Left kidney (tissue), 8 donors: ENCODE data around the gene MRPL36. TPM values are rescaled to one million over a fixed set of nuclear protein-coding genes. Genes with fewer than 3 reads are reported as not detected.
A peak's percentile ranks its signal among the peaks of the same experiment; 100 is the strongest.
"Not testable (repeated sequence)": the region's sequence is repeated elsewhere in the genome, so short reads cannot be mapped to it uniquely, and the experiment has no call there.

Source experiments
- DNase-seq: peaks from one replicate; pipeline ENCODE4 v3.0.0-alpha.2; 2013
- long read RNA-seq, 8 donors: transcript quantifications; one replicate each; lab custom pipeline, GENCODE V29; 2026
- polyA plus RNA-seq: library from polyadenylated mRNA; unstranded; fragments of 120-200 nt; gene quantifications from one replicate; pipeline ENCODE4 v1.2.1, GENCODE V29; 2013; ENCODE audit not compliant: insufficient read length

Gene MRPL36
- polyA plus RNA-seq, result 33.2 TPM
- long read RNA-seq, donor 1, transcript MRPL36-204 (2 exons, 686 nt), result minor isoform, 12 of 445 reads
- long read RNA-seq, donor 1, transcript MRPL36-202 (2 exons, 610 nt), result major isoform, 31 of 445 reads
- long read RNA-seq, donor 1, partial matches to known transcripts, result 119 of 445 reads
- long read RNA-seq, donor 1, other reads (novel, unspliced or antisense), result 283 of 445 reads
- long read RNA-seq, donor 2, transcript MRPL36-204 (2 exons, 686 nt), result major isoform, 18 of 61 reads
- long read RNA-seq, donor 2, transcript MRPL36-202 (2 exons, 610 nt), result minor isoform, 10 of 61 reads
- long read RNA-seq, donor 2, partial matches to known transcripts, result 25 of 61 reads
- long read RNA-seq, donor 2, other reads (novel, unspliced or antisense), result 5 of 61 reads
- long read RNA-seq, donor 3, transcript MRPL36-202 (2 exons, 610 nt), result major isoform, 11 of 17 reads
- long read RNA-seq, donor 3, transcript MRPL36-204 (2 exons, 686 nt), result minor isoform, 6 of 17 reads
- long read RNA-seq, donor 3, partial matches to known transcripts, result 0 of 17 reads
- long read RNA-seq, donor 3, other reads (novel, unspliced or antisense), result 0 of 17 reads
- long read RNA-seq, donor 4, transcript MRPL36-202 (2 exons, 610 nt), result major isoform, 5 of 23 reads
- long read RNA-seq, donor 4, transcript MRPL36-204 (2 exons, 686 nt), result major isoform, 5 of 23 reads
- long read RNA-seq, donor 4, partial matches to known transcripts, result 13 of 23 reads
- long read RNA-seq, donor 4, other reads (novel, unspliced or antisense), result 0 of 23 reads
- long read RNA-seq, donor 5, transcript MRPL36-202 (2 exons, 610 nt), result major isoform, 43 of 588 reads
- long read RNA-seq, donor 5, transcript MRPL36-204 (2 exons, 686 nt), result minor isoform, 24 of 588 reads
- long read RNA-seq, donor 5, partial matches to known transcripts, result 93 of 588 reads
- long read RNA-seq, donor 5, other reads (novel, unspliced or antisense), result 427 of 588 reads
- long read RNA-seq, donor 6, transcript MRPL36-204 (2 exons, 686 nt), result minor isoform, 17 of 37 reads
- long read RNA-seq, donor 6, transcript MRPL36-202 (2 exons, 610 nt), result major isoform, 20 of 37 reads
- long read RNA-seq, donor 6, partial matches to known transcripts, result 0 of 37 reads
- long read RNA-seq, donor 6, other reads (novel, unspliced or antisense), result 0 of 37 reads
- long read RNA-seq, donor 7, transcript MRPL36-202 (2 exons, 610 nt), result major isoform, 33 of 45 reads
- long read RNA-seq, donor 7, transcript MRPL36-204 (2 exons, 686 nt), result minor isoform, 12 of 45 reads
- long read RNA-seq, donor 7, partial matches to known transcripts, result 0 of 45 reads
- long read RNA-seq, donor 7, other reads (novel, unspliced or antisense), result 0 of 45 reads
- long read RNA-seq, donor 8, transcript MRPL36-204 (2 exons, 686 nt), result minor isoform, 8 of 29 reads
- long read RNA-seq, donor 8, transcript MRPL36-202 (2 exons, 610 nt), result major isoform, 21 of 29 reads
- long read RNA-seq, donor 8, partial matches to known transcripts, result 0 of 29 reads
- long read RNA-seq, donor 8, other reads (novel, unspliced or antisense), result 0 of 29 reads

- DNase-seq, result peak; percentile 87
Observed at GRCh38 chr5:1799602-1800471, at the start of gene MRPL36. TSS of gene MRPL36 (minus strand) at chr5:1799837. CDS start at chr5:1798935, 902 bp downstream.

- DNase-seq, result no peak
Observed at GRCh38 chr5:1847611-1848010, 48.0 kb upstream of the MRPL36 start.

DNA sequence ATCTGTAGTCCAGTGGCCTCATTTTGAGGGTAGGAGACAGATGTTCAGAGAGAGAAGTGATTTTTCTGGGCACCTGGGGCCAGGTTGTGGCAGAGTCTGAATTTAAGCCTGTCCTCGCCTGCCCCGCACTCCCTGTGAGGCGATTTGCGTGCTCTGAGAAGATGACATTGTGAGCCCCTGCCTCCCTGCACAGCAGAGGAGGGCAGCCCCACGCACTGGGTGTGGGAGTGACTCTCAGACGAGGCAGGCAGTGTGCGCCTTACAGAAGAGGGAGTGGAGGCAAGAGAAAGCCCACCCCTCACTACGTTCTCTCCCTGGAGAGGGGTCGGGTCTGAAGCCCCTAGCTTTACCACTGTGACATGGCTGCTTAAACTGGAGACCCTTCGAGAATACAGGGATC lies 47.4 kb upstream of the MRPL36 start:
- DNase-seq, result no peak

GRCh38 chr5:1846583-1846982 lies 46.9 kb upstream of the MRPL36 start:
- DNase-seq, result no peak

- DNase-seq, result no peak
Observed at GRCh38 chr5:1845696-1846095, 46.1 kb upstream of the MRPL36 start.

- no peak for DNase-seq
Observed at GRCh38 chr5:1844708-1845436, 45.2 kb upstream of the MRPL36 start.

- not testable (repeated sequence) for DNase-seq
Observed at GRCh38 chr5:1843761-1844160, 44.1 kb upstream of the MRPL36 start.

GRCh38 chr5:1842004-1842819 lies 42.6 kb upstream of the MRPL36 start:
- DNase-seq, result no peak

DNA sequence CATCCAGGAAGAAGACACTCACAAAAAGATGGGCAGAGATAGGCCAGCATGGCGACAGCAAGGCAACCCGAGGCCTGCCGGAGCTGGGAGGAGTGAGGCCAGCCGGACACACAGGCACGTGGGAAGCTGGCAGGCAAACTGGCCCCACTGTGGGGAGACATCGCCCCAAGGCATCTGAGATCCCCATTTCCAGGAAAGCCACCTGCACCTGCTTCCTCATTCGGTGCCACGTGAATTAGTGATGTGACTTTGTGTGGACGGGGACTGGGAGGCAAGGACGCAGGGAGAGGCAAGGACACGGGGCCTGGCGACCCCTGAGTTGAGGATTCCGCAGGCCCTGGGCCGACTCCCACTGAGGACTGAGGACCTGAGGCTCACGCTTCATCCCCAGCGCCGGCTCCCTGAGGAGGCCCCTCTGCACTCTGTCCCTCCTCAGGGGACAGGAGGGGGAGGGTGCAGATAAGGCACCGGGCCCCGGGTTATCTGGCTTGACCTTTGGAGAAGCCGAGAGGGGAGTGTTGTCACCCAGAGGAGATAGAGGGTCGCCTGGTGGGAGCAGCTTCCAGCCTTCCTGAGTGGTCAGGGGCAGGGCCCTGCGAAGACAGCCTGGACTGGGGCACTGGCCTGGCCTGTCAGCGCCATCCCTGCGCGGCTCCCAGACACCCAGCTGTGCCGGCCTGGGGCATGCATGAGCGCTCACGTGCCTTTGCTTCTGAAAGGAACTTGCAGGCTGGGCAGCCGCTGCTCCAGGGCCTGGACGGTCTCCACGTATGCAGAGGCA lies 41.3 kb upstream of the MRPL36 start:
- DNase-seq, result peak; percentile 13

DNA sequence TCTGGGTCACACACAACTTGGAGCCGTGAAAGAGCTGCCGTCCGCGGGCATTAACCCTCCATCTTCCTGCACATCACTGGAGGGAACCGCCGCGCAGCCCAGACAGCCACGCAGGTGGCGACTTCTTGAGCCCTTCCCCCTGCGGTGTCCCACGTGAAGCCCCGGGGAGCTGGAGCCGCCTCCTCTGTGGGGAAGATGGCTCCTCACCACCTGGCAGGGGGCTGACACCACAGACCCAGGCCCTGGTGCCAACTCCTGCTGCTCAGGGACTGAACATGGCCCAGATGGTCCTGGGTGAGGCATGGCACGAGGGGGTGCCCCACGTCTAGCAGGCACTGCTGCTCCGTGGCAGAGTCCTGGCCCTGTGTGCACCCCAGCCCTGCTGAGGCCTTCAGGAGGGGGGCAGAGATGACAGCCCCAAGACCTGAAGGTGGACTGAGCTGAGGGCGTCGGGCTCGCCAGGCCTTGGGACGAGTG lies 40.5 kb upstream of the MRPL36 start:
- no peak for DNase-seq

- DNase-seq, result no peak
Observed at GRCh38 chr5:1838013-1838412, 38.4 kb upstream of the MRPL36 start.

DNA sequence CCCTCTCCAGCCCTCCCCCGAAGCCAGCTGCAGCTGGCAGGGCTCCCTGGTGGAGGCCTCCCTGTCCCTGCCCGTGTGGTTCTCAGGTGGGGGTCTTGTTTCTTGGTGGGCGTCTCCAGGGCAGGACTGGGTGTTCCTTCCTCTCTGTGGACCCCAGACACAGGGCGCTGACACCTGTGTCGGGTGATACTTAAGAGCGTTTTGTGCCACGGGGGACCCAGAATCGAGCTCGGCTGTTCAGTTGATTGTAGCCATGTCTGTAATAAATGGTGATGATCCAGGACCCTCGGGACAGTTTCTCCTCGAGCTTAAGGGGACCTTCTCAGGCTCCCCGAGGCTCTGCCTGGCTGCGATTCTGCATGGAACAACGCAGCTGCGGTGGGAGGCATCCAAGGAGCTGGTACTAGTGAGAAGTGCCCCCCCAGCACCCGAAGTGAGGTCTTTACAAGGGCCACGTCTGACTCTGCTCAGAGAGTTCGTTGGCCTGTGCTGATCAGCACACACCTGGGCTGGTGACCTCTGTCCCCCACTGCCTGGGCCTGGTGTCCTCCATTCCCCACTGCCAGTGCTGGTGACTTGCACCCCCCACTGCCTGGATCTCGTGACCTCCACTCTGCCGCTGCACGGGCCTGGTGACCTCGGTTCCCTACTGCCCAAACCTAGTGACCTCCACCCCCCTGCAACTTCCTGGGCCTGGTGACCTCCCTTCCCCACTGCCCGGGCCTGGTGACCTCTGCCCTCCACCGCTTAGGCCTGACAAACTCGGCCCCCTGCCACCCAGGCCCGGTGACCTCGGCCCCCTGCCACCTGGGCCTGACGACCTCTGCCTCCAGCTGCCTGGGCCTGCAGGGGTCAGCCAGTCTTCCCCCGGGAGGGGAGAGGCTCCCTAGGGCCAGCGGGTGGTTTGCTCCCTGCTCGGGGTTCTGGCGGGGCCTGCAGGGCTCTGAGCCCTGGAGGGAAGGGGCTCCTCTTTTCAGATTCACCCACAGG lies 37.5 kb upstream of the MRPL36 start:
- no peak for DNase-seq

GRCh38 chr5:1836176-1836890 lies 36.7 kb upstream of the MRPL36 start:
- DNase-seq, result no peak

GRCh38 chr5:1835431-1835830 lies 35.8 kb upstream of the MRPL36 start:
- no peak for DNase-seq

- no peak for DNase-seq
Observed at GRCh38 chr5:1834721-1835429, 35.2 kb upstream of the MRPL36 start.
